ENCODE measurements around the gene NCK2.

DNA sequence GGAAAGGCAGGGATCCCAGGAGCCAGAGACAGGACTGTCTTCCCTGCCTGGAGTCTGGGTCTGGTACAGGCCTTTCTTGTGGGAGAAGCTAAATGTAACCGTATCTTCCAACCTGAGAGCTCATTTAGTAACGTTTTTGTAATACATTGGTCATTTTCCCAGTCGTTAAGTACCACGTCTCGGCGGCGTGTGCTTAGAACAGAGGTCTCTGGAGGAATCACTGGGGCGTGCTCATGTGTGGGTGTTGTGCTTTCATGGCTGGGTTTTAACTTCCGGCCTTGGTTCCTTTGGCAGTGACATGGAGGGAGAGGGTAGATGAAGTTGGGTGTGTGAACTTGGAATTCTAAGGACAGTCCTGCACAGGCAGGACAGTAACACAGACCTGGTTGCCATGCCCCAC lies 79.7 kb downstream of the NCK2 start:
- no peak for TF ChIP-seq FOXK2 (IDR thresholded peaks at IDR 0.05)
- no peak for TF ChIP-seq NFRKB (IDR thresholded peaks at IDR 0.05)
- no peak for TF ChIP-seq FOXM1 (IDR thresholded peaks at IDR 0.05; ENCODE audit: borderline replicate concordance)
- TF ChIP-seq ZNF384 (IDR thresholded peaks at IDR 0.05), result no peak
- TF ChIP-seq TARDBP (IDR thresholded peaks at IDR 0.05), result no peak
- TF ChIP-seq BHLHE40 (IDR thresholded peaks at IDR 0.05; ENCODE audit: borderline replicate concordance), result no peak

Measured in HEK293T (cell line).